Tibial artery (tissue), 4 donors: Measurements from ENCODE around the gene PAK1IP1.
"Not testable (repeated sequence)": the region's sequence is repeated elsewhere in the genome, so short reads cannot be mapped to it uniquely, and the experiment has no call there.

Source experiments
- DNase-seq, 2 donors: peaks; one replicate each; pipeline ENCODE4 v3.0.0-alpha.2; 2019
- H3K27ac ChIP-seq, 2 donors: fragments of 200-600 bp; sonication (generic) in 1 of 2; 1 replicate in 1 of 2; 2 replicates in 1 of 2; pipeline ENCODE4 v1.5.1; 2018 to 2019; ENCODE audit warnings: mild to moderate bottlenecking in 1 of 2
- H3K27me3 ChIP-seq, 2 donors: fragments of 200-600 bp; sonication (generic) in 1 of 2; one replicate each; pipeline versions ENCODE4 v1.5.1 to v1.6.0; 2016 to 2019
- H3K36me3 ChIP-seq, 3 donors: fragments of 200-600 bp; sonication (generic) in 2 of 3; one replicate each; pipeline ENCODE4 v1.5.1; 2016 to 2019; ENCODE audit warnings: mild to moderate bottlenecking in 2 of 3
- H3K4me1 ChIP-seq, 4 donors: fragments of 200-600 bp; sonication (generic) in 2 of 4; 1 replicate in 3 of 4; 2 replicates in 1 of 4; pipeline ENCODE4 v1.5.1; 2016 to 2019
- H3K4me3 ChIP-seq, 2 donors: fragments of 200-600 bp; sonication (generic) in 1 of 2; 1 replicate in 1 of 2; 2 replicates in 1 of 2; pipeline ENCODE4 v1.5.1; 2018 to 2019; ENCODE audit warnings: mild to moderate bottlenecking in 2 of 2
- H3K9me3 ChIP-seq, 3 donors: fragments of 200-600 bp; sonication (generic) in 1 of 3; one replicate each; pipeline ENCODE4 v1.5.1; 2016 to 2019
- intact Hi-C: fragments of 100-400 bp; cut with DNase I; formaldehyde crosslinking; loops from one replicate; pipeline ENCODE4 v1.15.0; 2023; ENCODE audit warnings: low total_unique reads
- TF ChIP-seq, protein P1 (sequence below), 2 experiments: fragments of 200-600 bp in 1 of 2; fragments of 450-650 bp in 1 of 2; IDR thresholded peaks; one replicate each; pipeline ENCODE4 v1.5.1; 2017 to 2019; ENCODE audit warnings: antibody characterized with exemption in 2 of 2, mild to moderate bottlenecking in 1 of 2, moderate library complexity in 1 of 2

Gene PAK1IP1

GRCh38 chr6:10713962-10714361, 19.2 kb downstream of the PAK1IP1 start:
- peaks cover 0 to 17% (median 11%) of the 10 kb centered on the region in 3 donors for H3K36me3 ChIP-seq
- H3K9me3 ChIP-seq = no peaks in the 10 kb centered on the region
- no peak overlapping the region for H3K4me3 ChIP-seq
- no peak overlapping the region for H3K27ac ChIP-seq
- intact Hi-C loops = no loop called here
- H3K27me3 ChIP-seq = no peaks in the 10 kb centered on the region
- TF ChIP-seq, protein P1, sequence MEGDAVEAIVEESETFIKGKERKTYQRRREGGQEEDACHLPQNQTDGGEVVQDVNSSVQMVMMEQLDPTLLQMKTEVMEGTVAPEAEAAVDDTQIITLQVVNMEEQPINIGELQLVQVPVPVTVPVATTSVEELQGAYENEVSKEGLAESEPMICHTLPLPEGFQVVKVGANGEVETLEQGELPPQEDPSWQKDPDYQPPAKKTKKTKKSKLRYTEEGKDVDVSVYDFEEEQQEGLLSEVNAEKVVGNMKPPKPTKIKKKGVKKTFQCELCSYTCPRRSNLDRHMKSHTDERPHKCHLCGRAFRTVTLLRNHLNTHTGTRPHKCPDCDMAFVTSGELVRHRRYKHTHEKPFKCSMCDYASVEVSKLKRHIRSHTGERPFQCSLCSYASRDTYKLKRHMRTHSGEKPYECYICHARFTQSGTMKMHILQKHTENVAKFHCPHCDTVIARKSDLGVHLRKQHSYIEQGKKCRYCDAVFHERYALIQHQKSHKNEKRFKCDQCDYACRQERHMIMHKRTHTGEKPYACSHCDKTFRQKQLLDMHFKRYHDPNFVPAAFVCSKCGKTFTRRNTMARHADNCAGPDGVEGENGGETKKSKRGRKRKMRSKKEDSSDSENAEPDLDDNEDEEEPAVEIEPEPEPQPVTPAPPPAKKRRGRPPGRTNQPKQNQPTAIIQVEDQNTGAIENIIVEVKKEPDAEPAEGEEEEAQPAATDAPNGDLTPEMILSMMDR (IDR thresholded peaks at IDR 0.05) = no peak
- no peaks in the 10 kb centered on the region for H3K4me1 ChIP-seq
- DNase-seq = no peak

DNA sequence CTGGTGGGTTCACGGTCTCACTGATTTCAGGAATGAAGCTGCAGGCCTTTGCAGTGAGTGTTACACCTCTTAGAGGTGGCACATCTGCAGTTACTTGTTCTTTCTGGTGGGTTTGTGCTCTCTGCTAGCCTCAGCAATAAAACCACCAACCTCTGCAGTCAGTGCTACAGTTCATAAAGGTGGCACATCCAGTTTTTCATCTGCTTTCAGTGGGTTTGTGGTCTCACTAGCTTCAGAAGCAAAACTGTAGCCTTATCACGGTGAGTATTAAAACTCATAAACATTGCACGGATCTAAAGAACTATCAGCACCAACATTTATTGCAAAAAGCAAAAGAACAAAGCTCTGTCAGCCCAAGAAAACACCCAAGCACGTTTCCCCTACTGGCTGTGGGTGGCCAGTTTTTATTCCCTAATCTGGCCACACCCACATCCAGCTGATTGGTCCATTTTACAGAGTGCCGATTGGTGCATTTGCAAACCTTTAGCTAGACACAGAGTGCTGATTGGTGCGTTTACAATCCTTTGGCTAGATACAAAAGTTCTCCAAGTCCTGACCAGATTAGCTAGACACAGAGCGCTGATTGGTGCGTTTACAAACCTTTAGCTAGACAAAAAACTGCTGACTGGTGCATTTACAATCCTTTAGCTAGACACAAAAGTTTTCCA, 24.7 kb downstream of the PAK1IP1 start:
- TF ChIP-seq, protein P1 (IDR thresholded peaks at IDR 0.05) = no peak
- H3K27ac ChIP-seq = peak overlapping the region; percentile 79 to 83
- no peaks in the 10 kb centered on the region for H3K9me3 ChIP-seq
- peaks cover 7 to 35% (median 18%) of the 10 kb centered on the region in 4 donors for H3K4me1 ChIP-seq
- DNase-seq = no peak
- no peaks in the 10 kb centered on the region for H3K36me3 ChIP-seq
- no peaks in the 10 kb centered on the region for H3K27me3 ChIP-seq
- intact Hi-C loops = no loop called here
- H3K4me3 ChIP-seq = peak overlapping the region; percentile 59 to 67

GRCh38 chr6:10719964-10720264, 25.1 kb downstream of the PAK1IP1 start:
- no peaks in the 10 kb centered on the region for H3K36me3 ChIP-seq
- TF ChIP-seq, protein P1 (IDR thresholded peaks at IDR 0.05) = no peak
- intact Hi-C loops = no loop called here
- no peak for DNase-seq
- H3K27me3 ChIP-seq = no peaks in the 10 kb centered on the region
- H3K4me3 ChIP-seq = peak overlapping the region; percentile 59 to 67
- H3K27ac ChIP-seq = peak overlapping the region; percentile 79 to 83
- peaks cover 7 to 40% (median 22%) of the 10 kb centered on the region in 4 donors for H3K4me1 ChIP-seq
- no peaks in the 10 kb centered on the region for H3K9me3 ChIP-seq

GRCh38 chr6:10720265-10720959, 25.6 kb downstream of the PAK1IP1 start:
- Histone ChIP-seq H3K9me3 (no peaks in the 10 kb centered on the region), H3K27ac (peak overlapping the region; percentile 79 to 83), H3K4me1 (peaks cover 7 to 43% (median 25%) of the 10 kb centered on the region in 4 donors), H3K27me3 (no peaks in the 10 kb centered on the region), H3K36me3 (peaks cover 0 to 3% (median 2%) of the 10 kb centered on the region in 3 donors), H3K4me3 (peak overlapping the region; percentile 59 to 67)
- DNase-seq = peak in 1 of 2 donors; percentile 70
- intact Hi-C loops = no loop called here
- TF ChIP-seq, protein P1 (IDR thresholded peaks at IDR 0.05) = no peak

GRCh38 chr6:10720960-10721849, 26.4 kb downstream of the PAK1IP1 start:
- H3K27me3 ChIP-seq, DNase-seq, H3K9me3 ChIP-seq, intact Hi-C loops: not testable (repeated sequence)
- peaks cover 7 to 47% (median 27%) of the 10 kb centered on the region in 4 donors for H3K4me1 ChIP-seq
- peaks cover 0 to 10% (median 6%) of the 10 kb centered on the region in 3 donors for H3K36me3 ChIP-seq
- peak overlapping the region; percentile 59 to 67 for H3K4me3 ChIP-seq
- peak overlapping the region; percentile 79 to 83 for H3K27ac ChIP-seq
